Naive thymus-derived CD8-positive, alpha-beta T cell (primary cell): ENCODE results near the gene ENO2. TPM values are rescaled to one million over a fixed set of nuclear protein-coding genes. Genes with fewer than 3 reads are reported as not detected.

Source experiments
- ATAC-seq, 2 donors: fragments of 150-1000 bp; cut with Tn5 transposase in 1 of 2; sonication (Bioruptor Pico), chemical (Tn5 transposase) in 1 of 2; 1 replicate in 1 of 2; 2 replicates in 1 of 2; pipeline ENCODE4 v1.10.0; 2021; ENCODE audit warnings: mild to moderate bottlenecking in 2 of 2, moderate library complexity in 2 of 2
- POLR2A ChIA-PET: fragments of 350-600 bp; sonication (Branson Sonifier 250); formaldehyde crosslinking; loops from one replicate; lab custom pipeline; 2021; ENCODE audit warnings: antibody characterized with exemption; lab: Charles Lee
- DNase-seq, 10 donors: peaks; one replicate each; pipeline versions ENCODE4 v3.0.0 to v3.0.0-alpha.2; 2020 to 2022
- H3K27ac Mint-ChIP-seq, 10 donors: one replicate each; pipeline ENCODE4 v1.8.0; 2020 to 2022; ENCODE audit warnings: mild to moderate bottlenecking in 10 of 10, mixed read lengths in 10 of 10, moderate library complexity in 4 of 10, inconsistent platforms in 1 of 10
- H3K27me3 Mint-ChIP-seq, 5 donors: one replicate each; pipeline ENCODE4 v1.8.0; 2021 to 2022; ENCODE audit warnings: mixed read lengths in 5 of 5
- H3K36me3 Mint-ChIP-seq, 3 donors: one replicate each; pipeline ENCODE4 v1.8.0; 2020 to 2022; ENCODE audit warnings: mixed read lengths in 3 of 3, mild to moderate bottlenecking in 2 of 3, inconsistent platforms in 1 of 3
- H3K4me1 Mint-ChIP-seq, 4 donors: one replicate each; pipeline ENCODE4 v1.8.0; 2021 to 2022; ENCODE audit warnings: mixed read lengths in 4 of 4
- H3K4me3 Mint-ChIP-seq, 10 donors: one replicate each; pipeline ENCODE4 v1.8.0; 2020 to 2022; ENCODE audit warnings: mild to moderate bottlenecking in 10 of 10, mixed read lengths in 10 of 10, moderate library complexity in 6 of 10, inconsistent platforms in 1 of 10
- H3K9me3 Mint-ChIP-seq, 9 donors: one replicate each; pipeline ENCODE4 v1.8.0; 2020 to 2022; ENCODE audit warnings: mixed read lengths in 9 of 9, mild to moderate bottlenecking in 3 of 9, inconsistent platforms in 1 of 9, moderate library complexity in 1 of 9
- polyA plus RNA-seq, 3 donors: library from polyadenylated mRNA; unstranded; fragments of 300-500 nt; fragmentation: Illumina TruSeq; gene quantifications; one replicate each; pipeline ENCODE4 v1.2.3, GENCODE V29; 2021
- total RNA-seq, 8 experiments: library from RNA in 2 of 8; stranded (reverse) in 2 of 8; gene quantifications; one replicate each; pipeline ENCODE4 v1.2.3 and lab custom pipeline; 2021 to 2026

ENO2 gene
- total and polyA plus RNA-seq, 5 experiments from 2014 or later, result 19.4 to 144 (median 29.2) TPM

GRCh38 chr12:6938353-6939190 is 24.2 kb downstream of the ENO2 start:
- POLR2A ChIA-PET, result interaction anchor here (0.9 to 18.4 kb wide), 22 partner anchors 8 to 249 kb away, joined by 3 to 1315 read pairs (median 10); partner anchors contain the start of genes ATN1, CDCA3, COPS7A and EMG1
- ATAC-seq (no peak), DNase-seq (peak in 1 of 10 donors; percentile 62)
- Mint-ChIP-seq H3K4me1 (peaks cover 29 to 56% (median 50%) of the 10 kb centered on the region in 4 donors), H3K4me3 (peak overlapping the region in 9 of 10 donors; percentile 16 to 91 (median 79)), H3K27me3 (no peaks in the 10 kb centered on the region), H3K27ac (peak overlapping the region; percentile 89 to 98 (median 98)), H3K36me3 (peaks cover 0 to 26% (median 0%) of the 10 kb centered on the region in 3 donors), H3K9me3 (no peaks in the 10 kb centered on the region)

- Mint-ChIP-seq H3K27ac (peak overlapping the region; percentile 53 to 93 (median 84)), H3K4me1 (peaks cover 30 to 59% (median 48%) of the 10 kb centered on the region in 4 donors), H3K4me3 (peak overlapping the region in 8 of 10 donors; percentile 16 to 74 (median 52)), H3K27me3 (no peaks in the 10 kb centered on the region), H3K9me3 (no peaks in the 10 kb centered on the region), H3K36me3 (peaks cover 0 to 26% (median 0%) of the 10 kb centered on the region in 3 donors)
- ATAC-seq (no peak), DNase-seq (no peak)
- POLR2A ChIA-PET, result interaction anchor here (0.9 to 18.4 kb wide), 9 partner anchors 13 to 88 kb away, joined by 3 to 1315 read pairs (median 26); partner anchors contain the start of genes CDCA3, EMG1, ENO2 and LRRC23
Observed at GRCh38 chr12:6939191-6939540, 24.8 kb downstream of the ENO2 start.

GRCh38 chr12:6941267-6941666 is 26.9 kb downstream of the ENO2 start:
- no peaks in the 10 kb centered on the region for H3K9me3 Mint-ChIP-seq
- DNase-seq, result peak in 1 of 10 donors; percentile 62
- H3K36me3 Mint-ChIP-seq, result peaks cover 0 to 10% (median 0%) of the 10 kb centered on the region in 3 donors
- ATAC-seq, result no peak
- H3K4me3 Mint-ChIP-seq, result no peak overlapping the region
- H3K4me1 Mint-ChIP-seq, result peaks cover 24 to 61% (median 50%) of the 10 kb centered on the region in 4 donors
- no peaks in the 10 kb centered on the region for H3K27me3 Mint-ChIP-seq
- POLR2A ChIA-PET, result interaction anchor here (0.6 to 18.4 kb wide), 6 partner anchors 15 to 28 kb away, joined by 3 to 1315 read pairs (median 13); partner anchors contain the start of genes EMG1, ENO2 and PHB2
- H3K27ac Mint-ChIP-seq, result peak overlapping the region in 5 of 10 donors; percentile 14 to 98 (median 73)

GRCh38 chr12:6941782-6942181 is 27.4 kb downstream of the ENO2 start:
- ATAC-seq, result no peak
- Mint-ChIP-seq H3K27ac (peak overlapping the region in 8 of 10 donors; percentile 14 to 100 (median 98)), H3K4me3 (peak overlapping the region in 1 of 10 donors; percentile 23), H3K4me1 (peaks cover 21 to 61% (median 49%) of the 10 kb centered on the region in 4 donors), H3K9me3 (no peaks in the 10 kb centered on the region), H3K36me3 (peaks cover 0 to 6% (median 0%) of the 10 kb centered on the region in 3 donors), H3K27me3 (no peaks in the 10 kb centered on the region)
- DNase-seq, result no peak
- POLR2A ChIA-PET, result interaction anchor here (0.6 to 18.4 kb wide), 10 partner anchors 10 to 89 kb away, joined by 3 to 1315 read pairs (median 40); partner anchors contain the start of genes CDCA3, EMG1, ENO2 and PHB2

GRCh38 chr12:6942331-6942665 is 27.9 kb downstream of the ENO2 start:
- ATAC-seq, result no peak
- peaks cover 0 to 3% (median 0%) of the 10 kb centered on the region in 3 donors for H3K36me3 Mint-ChIP-seq
- peaks cover 22 to 62% (median 52%) of the 10 kb centered on the region in 4 donors for H3K4me1 Mint-ChIP-seq
- POLR2A ChIA-PET, result interaction anchor here (0.6 to 18.4 kb wide), 12 partner anchors 8 to 203 kb away, joined by 3 to 1315 read pairs (median 30); partner anchors contain the start of genes ATN1, CDCA3, EMG1 and LRRC23
- H3K27me3 Mint-ChIP-seq, result no peaks in the 10 kb centered on the region
- peak overlapping the region; percentile 97 to 100 (median 99) for H3K27ac Mint-ChIP-seq
- DNase-seq, result peak in 1 of 10 donors; percentile 59
- H3K4me3 Mint-ChIP-seq, result peak overlapping the region in 7 of 10 donors; percentile 23 to 59 (median 42)
- no peaks in the 10 kb centered on the region for H3K9me3 Mint-ChIP-seq

- Mint-ChIP-seq H3K9me3 (no peaks in the 10 kb centered on the region), H3K27me3 (no peaks in the 10 kb centered on the region), H3K27ac (peak overlapping the region; percentile 97 to 100 (median 99)), H3K4me1 (peaks cover 26 to 66% (median 58%) of the 10 kb centered on the region in 4 donors), H3K4me3 (peak overlapping the region; percentile 93 to 99 (median 98)), H3K36me3 (peaks cover 0 to 3% (median 0%) of the 10 kb centered on the region in 3 donors)
- POLR2A ChIA-PET, result interaction anchor here (0.6 to 18.4 kb wide), 37 partner anchors 7 to 993 kb away, joined by 3 to 1315 read pairs (median 7); partner anchors contain the start of genes ATN1, C1RL, CDCA3 and COPS7A
- ATAC-seq (peak; percentile 64 to 73), DNase-seq (peak in 9 of 10 donors; percentile 63 to 94 (median 83))
Observed at GRCh38 chr12:6943389-6943721, 29.0 kb downstream of the ENO2 start.

- peaks cover 27 to 71% (median 63%) of the 10 kb centered on the region in 4 donors for H3K4me1 Mint-ChIP-seq
- peak within 1 kb of the TSS; percentile 97 to 100 (median 99) for H3K27ac Mint-ChIP-seq
- POLR2A ChIA-PET, result interaction anchor here (0.6 to 18.4 kb wide), 39 partner anchors 8 to 993 kb away, joined by 3 to 1315 read pairs (median 6); partner anchors contain the start of genes ATN1, C1RL, CDCA3 and COPS7A
- H3K9me3 Mint-ChIP-seq, result no peaks in the 10 kb centered on the region
- peak; percentile 63 to 73 for ATAC-seq
- no peaks in the 10 kb centered on the region for H3K27me3 Mint-ChIP-seq
- peak within 1 kb of the TSS; percentile 93 to 99 (median 98) for H3K4me3 Mint-ChIP-seq
- H3K36me3 Mint-ChIP-seq, result peaks cover 0 to 3% (median 0%) of the 10 kb centered on the region in 3 donors
- peak; percentile 57 to 93 (median 80) for DNase-seq
Observed at GRCh38 chr12:6943722-6944380, 29.5 kb downstream of the ENO2 start, which contains the start of the genes C12orf57 and RNU7-1. C12orf57 (plus strand) TSS chr12:6944022; CDS start chr12:6944122, 100 bp downstream. RNU7-1 (plus strand) TSS chr12:6943816.

GRCh38 chr12:6944381-6945186 is 30.2 kb downstream of the ENO2 start:
- no peaks in the 10 kb centered on the region for H3K27me3 Mint-ChIP-seq
- peak; percentile 49 to 55 for ATAC-seq
- peaks cover 32 to 78% (median 66%) of the 10 kb centered on the region in 4 donors for H3K4me1 Mint-ChIP-seq
- no peaks in the 10 kb centered on the region for H3K36me3 Mint-ChIP-seq
- peak overlapping the region; percentile 97 to 100 (median 99) for H3K27ac Mint-ChIP-seq
- no peaks in the 10 kb centered on the region for H3K9me3 Mint-ChIP-seq
- peak; percentile 65 to 94 (median 84) for DNase-seq
- peak overlapping the region; percentile 93 to 99 (median 98) for H3K4me3 Mint-ChIP-seq
- POLR2A ChIA-PET, result interaction anchor here (0.6 to 18.4 kb wide), 32 partner anchors 7 to 992 kb away, joined by 3 to 1315 read pairs (median 8); partner anchors contain the start of genes ATN1, C1RL, CDCA3 and COPS7A

GRCh38 chr12:6945613-6946012 is 31.2 kb downstream of the ENO2 start:
- POLR2A ChIA-PET, result interaction anchor here (0.6 to 18.4 kb wide), 15 partner anchors 8 to 350 kb away, joined by 3 to 1315 read pairs (median 17); partner anchors contain the start of genes ATN1, C1RL, EMG1 and LPCAT3
- Mint-ChIP-seq H3K27me3 (no peaks in the 10 kb centered on the region), H3K4me3 (peak overlapping the region; percentile 93 to 99 (median 98)), H3K4me1 (peaks cover 36 to 84% (median 76%) of the 10 kb centered on the region in 4 donors), H3K27ac (peak overlapping the region in 9 of 10 donors; percentile 98 to 100 (median 99)), H3K9me3 (no peaks in the 10 kb centered on the region), H3K36me3 (no peaks in the 10 kb centered on the region)
- ATAC-seq (no peak), DNase-seq (peak in 1 of 10 donors; percentile 60)

GRCh38 chr12:6946033-6946919 is 31.9 kb downstream of the ENO2 start:
- Mint-ChIP-seq H3K4me3 (peak overlapping the region; percentile 93 to 99 (median 98)), H3K4me1 (peaks cover 38 to 87% (median 80%) of the 10 kb centered on the region in 4 donors), H3K9me3 (no peaks in the 10 kb centered on the region), H3K36me3 (no peaks in the 10 kb centered on the region), H3K27me3 (no peaks in the 10 kb centered on the region), H3K27ac (peak overlapping the region; percentile 98 to 100 (median 98))
- ATAC-seq, result peak in 1 of 2 donors; percentile 6
- DNase-seq, result peak in 8 of 10 donors; percentile 44 to 76 (median 55)
- POLR2A ChIA-PET, result interaction anchor here (0.8 to 18.4 kb wide), 15 partner anchors 9 to 167 kb away, joined by 3 to 1315 read pairs (median 6); partner anchors contain the start of genes ATN1, C1RL, EMG1 and LPCAT3
